HL-60 (cell line): ENCODE data around the gene TNNI2.

Source experiments
- CTCF ChIP-seq: IDR thresholded peaks from one replicate; pipeline ENCODE4 v1.5.1; 2011; ENCODE audit warnings: low read length, control low read depth, inconsistent platforms; ENCODE audit not compliant: insufficient read depth
- POLR2AphosphoS5 ChIP-seq: IDR thresholded peaks from 2 replicates; pipeline ENCODE4 v1.6.1; 2012; ENCODE audit warnings: low read depth
- REST ChIP-seq: IDR thresholded peaks from 2 replicates; pipeline ENCODE4 v1.6.1; 2012; ENCODE audit warnings: low read depth; ENCODE audit not compliant: insufficient replicate concordance

- TF ChIP-seq CTCF: no peak
- TF ChIP-seq POLR2AphosphoS5: no peak
- no peak for TF ChIP-seq REST
Measured at GRCh38 chr11:1847926-1848639, 9.3 kb downstream of the TNNI2 start.
